Heart right ventricle (tissue), 16 donors: ENCODE results near the gene ABL1. TPM values are rescaled to one million over a fixed set of nuclear protein-coding genes. Genes with fewer than 3 reads are reported as not detected.

Experiments used
- ATAC-seq, 8 donors: fragments of 200-7000 bp; cut with Tn5 transposase; one replicate each; pipeline ENCODE4 v1.9.1; 2020; ENCODE audit warnings: mild to moderate bottlenecking in 8 of 8, moderate library complexity in 8 of 8, moderate number of reproducible peaks in 1 of 8
- DNase-seq, 2 donors: peaks; one replicate each; pipeline ENCODE4 v3.0.0-alpha.2; 2020
- H3K27ac ChIP-seq, 10 donors: fragments of 200-600 bp; sonication (generic) in 2 of 10; one replicate each; pipeline versions ENCODE4 v1.5.0 to v1.8.0; 2020 to 2022; ENCODE audit warnings: mild to moderate bottlenecking in 3 of 10
- H3K27me3 ChIP-seq, 7 donors: fragments of 200-600 bp; one replicate each; pipeline ENCODE4 v1.8.0; 2021 to 2022; ENCODE audit warnings: mild to moderate bottlenecking in 2 of 7
- H3K36me3 ChIP-seq, 9 donors: fragments of 200-600 bp; sonication (generic) in 1 of 9; one replicate each; pipeline versions ENCODE4 v1.5.0 to v1.8.0; 2020 to 2022; ENCODE audit warnings: mild to moderate bottlenecking in 2 of 9
- H3K4me1 ChIP-seq, 9 donors: fragments of 200-600 bp; sonication (generic) in 1 of 9; one replicate each; pipeline versions ENCODE4 v1.5.0 to v1.8.0; 2020 to 2022; ENCODE audit warnings: mild to moderate bottlenecking in 4 of 9
- H3K4me3 ChIP-seq, 10 donors: fragments of 200-600 bp; sonication (generic) in 2 of 10; one replicate each; pipeline versions ENCODE4 v1.5.0 to v1.8.0; 2020 to 2022; ENCODE audit warnings: mild to moderate bottlenecking in 7 of 10, moderate library complexity in 2 of 10
- H3K9me3 ChIP-seq, 11 donors: fragments of 200-600 bp in 10 of 11; sonication (generic) in 2 of 11; one replicate each; pipeline versions ENCODE4 v1.5.0 to v1.8.0; 2013 to 2022; ENCODE audit warnings: mild to moderate bottlenecking in 2 of 11, control low read depth in 1 of 11, moderate library complexity in 1 of 11
- WGBS, 2 donors: extraction: QIAGEN DNeasy Blood & Tissue Kit; methylation state at CpG; one replicate each; pipeline ENCODE4 v1.1.7; 2013; ENCODE audit warnings: inconsistent platforms in 1 of 2; 5-methylcytosine and 5-hydroxymethylcytosine counted together
- intact Hi-C, 10 donors: fragments of 100-400 bp; cut with DNase I; formaldehyde crosslinking; loops; one replicate each; pipeline versions ENCODE4 v1.11.1 to v1.14.2; 2022
- polyA plus RNA-seq, 2 donors: library from polyadenylated mRNA; stranded (reverse); fragments of 200-250 nt; gene quantifications; one replicate each; pipeline ENCODE4 v1.2.3, GENCODE V29; 2013
- total RNA-seq, 10 donors: library from RNA; stranded (reverse); fragmentation: NEBNext Ultra II Directional in 3 of 10; extraction: Animal tissue kit (Norgen Biotek cat#: 25700) in 3 of 10; gene quantifications; one replicate each; pipeline versions ENCODE4 v1.2.1 to v1.2.4, GENCODE V29; 2021 to 2023
- TF ChIP-seq, protein P1 (sequence below), 9 donors: fragments of 200-600 bp; sonication (generic) in 2 of 9; IDR thresholded peaks; one replicate each; pipeline versions ENCODE4 v1.5.0 to v1.8.0; 2021 to 2022; ENCODE audit warnings: antibody characterized with exemption in 9 of 9, mild to moderate bottlenecking in 5 of 9, moderate library complexity in 1 of 9
- donor health status: Arrhythmogenic right ventricular cardiomyopathy.
- donor health status: ischemic (EF 13 %, LVEDD 7.1; RV severe dilation, severe dysfunction).
- donor health status: healthy with polysubstance abuse.
- donor health status: DM: no; HTN: yes; CAD: no.
- donor health status: DM: no; HTN: no; CAD: no.
- donor health status: ischemic (EF 25% LVEDD 6.9; RV normal size, moderate dysfunction).
- donor health status: ischemic (EF 25% LVEDD 5.7; RV mildly dilated, moderate dysfunction).
- donor health status: healthy.
- donor health status: DM: yes; HTN: yes; CAD: no.
- donor health status: Ischemic cardiomyopathy.
- donor health status: ischemic (EF 35%, LVEDD 5.7; RV mildly dilated, moderate dysfunction).
- donor health status: nonischemic (EF 11% LVEDD 7.7; RV severe dilation, severe dysfunction).
- donor health status: DM: yes; HTN: yes; CAD: no.
- donor health status: PGD.
- donor health status: ischemic (EF 29% LVEDD 5.4; RV normal size, mild dysfunction).
- donor health status: nonischemic (EF 23%, LVEDD 6.1; RV moderate dilation, normal function).

The ABL1 gene
- total and polyA plus RNA-seq, 12 donors = 16.2 to 48.8 (median 33.3) TPM

DNA sequence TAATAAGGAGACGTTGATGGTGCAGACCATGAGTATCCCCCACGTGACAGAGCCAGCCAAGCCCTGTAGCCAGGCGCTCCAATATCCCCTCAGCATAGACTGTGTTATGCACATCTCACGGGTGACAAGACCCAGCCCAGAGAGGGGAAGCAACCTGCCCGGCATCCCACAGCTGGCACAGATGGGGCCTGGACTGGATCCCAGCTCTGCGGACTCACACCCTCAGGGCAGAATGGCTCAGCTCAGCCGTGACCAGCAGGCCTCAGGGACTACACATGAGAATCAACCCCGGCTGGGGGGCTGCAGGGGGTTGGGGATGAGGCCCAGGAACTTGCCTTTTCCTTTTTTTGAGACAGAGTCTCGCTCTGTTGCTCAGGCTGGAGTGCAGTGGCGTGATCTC, 92.3 kb downstream of the ABL1 start:
- no peaks in the 10 kb centered on the region for H3K36me3 ChIP-seq
- 89 to 93% methylated on average over 10 of the region's 10 CpGs for WGBS, 2 donors
- no peak for ATAC-seq
- peaks cover 0 to 23% (median 6%) of the 10 kb centered on the region in 9 donors for H3K4me1 ChIP-seq
- no peaks in the 10 kb centered on the region for H3K9me3 ChIP-seq
- TF ChIP-seq, protein P1, sequence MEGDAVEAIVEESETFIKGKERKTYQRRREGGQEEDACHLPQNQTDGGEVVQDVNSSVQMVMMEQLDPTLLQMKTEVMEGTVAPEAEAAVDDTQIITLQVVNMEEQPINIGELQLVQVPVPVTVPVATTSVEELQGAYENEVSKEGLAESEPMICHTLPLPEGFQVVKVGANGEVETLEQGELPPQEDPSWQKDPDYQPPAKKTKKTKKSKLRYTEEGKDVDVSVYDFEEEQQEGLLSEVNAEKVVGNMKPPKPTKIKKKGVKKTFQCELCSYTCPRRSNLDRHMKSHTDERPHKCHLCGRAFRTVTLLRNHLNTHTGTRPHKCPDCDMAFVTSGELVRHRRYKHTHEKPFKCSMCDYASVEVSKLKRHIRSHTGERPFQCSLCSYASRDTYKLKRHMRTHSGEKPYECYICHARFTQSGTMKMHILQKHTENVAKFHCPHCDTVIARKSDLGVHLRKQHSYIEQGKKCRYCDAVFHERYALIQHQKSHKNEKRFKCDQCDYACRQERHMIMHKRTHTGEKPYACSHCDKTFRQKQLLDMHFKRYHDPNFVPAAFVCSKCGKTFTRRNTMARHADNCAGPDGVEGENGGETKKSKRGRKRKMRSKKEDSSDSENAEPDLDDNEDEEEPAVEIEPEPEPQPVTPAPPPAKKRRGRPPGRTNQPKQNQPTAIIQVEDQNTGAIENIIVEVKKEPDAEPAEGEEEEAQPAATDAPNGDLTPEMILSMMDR (IDR thresholded peaks at IDR 0.05) = no peak
- no peak overlapping the region for H3K27ac ChIP-seq
- intact Hi-C loops = no loop called here
- DNase-seq = no peak
- H3K4me3 ChIP-seq = no peak overlapping the region
- H3K27me3 ChIP-seq = peaks cover 0 to 35% (median 15%) of the 10 kb centered on the region in 7 donors

DNA sequence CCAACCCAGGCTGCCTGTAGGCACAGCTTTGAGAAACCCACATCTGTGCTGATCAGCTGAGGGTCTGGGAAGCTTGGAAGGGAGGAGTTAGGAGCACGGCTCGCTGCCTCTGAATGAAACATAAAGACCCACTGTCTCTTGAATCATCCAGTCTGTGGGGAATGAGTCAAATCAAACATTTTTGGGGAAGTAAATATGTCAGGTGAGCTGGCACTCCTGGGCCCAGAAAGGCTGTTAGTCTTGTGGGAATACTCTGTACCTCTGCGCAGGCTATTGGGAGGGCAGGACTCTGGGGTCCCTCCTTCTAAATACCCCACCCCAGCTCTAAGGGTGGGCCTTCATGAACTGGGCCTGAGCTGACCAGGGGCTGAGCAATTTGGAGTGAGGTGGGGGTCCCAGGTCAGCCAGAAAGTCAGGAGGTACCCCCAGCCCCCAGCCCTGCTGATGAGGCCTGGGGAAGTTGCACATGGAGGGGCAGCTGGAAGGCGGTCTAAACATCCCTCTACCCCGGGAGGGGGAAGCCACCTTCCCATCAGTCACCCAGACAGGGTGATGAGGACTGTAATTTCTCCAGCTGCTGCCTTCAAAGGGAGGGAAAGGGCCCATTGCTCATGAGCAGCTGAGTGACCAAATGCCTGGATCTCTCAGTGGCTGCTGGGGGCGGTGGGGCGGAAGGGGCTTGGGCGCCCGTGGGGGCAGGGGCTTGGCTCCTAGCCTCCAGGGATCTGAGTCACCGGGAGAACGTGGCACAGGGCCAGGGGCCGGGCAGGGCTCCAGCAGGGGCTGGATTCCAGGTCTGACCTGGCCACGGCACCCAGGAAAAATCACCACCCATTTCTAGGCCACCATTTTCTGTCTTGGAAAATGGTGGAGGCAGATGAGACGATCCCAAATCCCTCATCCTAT, 93.2 kb downstream of the ABL1 start:
- Histone ChIP-seq H3K36me3 (no peaks in the 10 kb centered on the region), H3K4me1 (peaks cover 0 to 31% (median 10%) of the 10 kb centered on the region in 9 donors), H3K4me3 (no peak overlapping the region), H3K9me3 (no peaks in the 10 kb centered on the region), H3K27ac (no peak overlapping the region), H3K27me3 (peaks cover 0 to 44% (median 14%) of the 10 kb centered on the region in 7 donors)
- TF ChIP-seq, protein P1 (IDR thresholded peaks at IDR 0.05) = no peak
- 37% methylated on average over 14 of the region's 14 CpGs for WGBS, 2 donors
- DNase-seq = peak; percentile 51 to 70
- peak in 4 of 8 donors; percentile 5 to 47 (median 26) for ATAC-seq
- intact Hi-C loops = no loop called here

DNA sequence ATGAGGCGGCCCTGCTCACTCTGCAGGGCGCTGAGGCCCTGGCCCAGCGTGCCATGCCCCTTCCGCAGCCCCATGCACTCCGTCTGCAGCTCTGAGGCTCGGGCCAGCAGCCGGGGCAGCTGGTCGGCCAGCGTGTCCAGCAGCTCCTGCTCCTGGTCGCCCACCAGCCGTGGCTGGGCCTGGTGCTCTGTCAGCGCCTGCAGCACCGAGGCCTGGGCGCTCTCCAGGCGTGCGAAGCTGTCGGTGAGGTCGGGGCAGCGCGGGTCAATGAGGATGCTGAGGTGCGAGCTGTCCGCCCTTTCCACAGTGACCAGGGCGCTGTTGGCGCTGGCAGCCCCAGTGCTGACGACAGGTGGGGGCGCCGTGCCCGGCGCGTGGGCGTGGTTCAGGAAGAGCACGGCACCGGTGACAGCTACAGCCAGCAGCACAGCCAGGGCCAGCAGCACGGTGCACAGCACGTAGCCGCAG, 94.6 kb downstream of the ABL1 start:
- ATAC-seq = no peak
- intact Hi-C loops = loop anchor here in 3 of 10 donors (5.0 to 10.0 kb wide), 2 partner anchors 57 to 165 kb away; no protein-coding TSS in a partner anchor
- 86 to 90% methylated on average over 36 of the region's 36 CpGs for WGBS, 2 donors

More for the DNA sequence above, 94.6 kb downstream of the ABL1 start:
- peaks cover 0 to 44% (median 24%) of the 10 kb centered on the region in 7 donors for H3K27me3 ChIP-seq
- no peaks in the 10 kb centered on the region for H3K36me3 ChIP-seq
- no peak overlapping the region for H3K4me3 ChIP-seq
- TF ChIP-seq, protein P1 (IDR thresholded peaks at IDR 0.05) = no peak
- no peak overlapping the region for H3K27ac ChIP-seq
- H3K9me3 ChIP-seq = no peaks in the 10 kb centered on the region
- H3K4me1 ChIP-seq = peaks cover 0 to 36% (median 12%) of the 10 kb centered on the region in 9 donors
- DNase-seq = no peak
